Panc1 (cell line): Measurements from ENCODE around the gene EMC6. TPM values are rescaled to one million over a fixed set of nuclear protein-coding genes. Genes with fewer than 3 reads are reported as not detected.

ENCODE experiments used
- ATAC-seq: fragments of 200-7000 bp; cut with Tn5 transposase; 2 replicates; pipeline ENCODE4 v1.9.1; 2020; ENCODE audit warnings: mild to moderate bottlenecking, moderate library complexity
- BruUV-seq: library from RNA; stranded (reverse); fragments of 400-500 nt; replicated peaks from 2 replicates; lab custom pipeline; 2021; lab: Mats Ljungman, UMichigan
- CTCF ChIA-PET: fragments of 300-600 bp; sonication (Branson Sonifier 250); formaldehyde crosslinking; loops from one replicate; lab custom pipeline; 2022; ENCODE audit warnings: antibody characterized with exemption; lab: Charles Lee
- POLR2A ChIA-PET: fragments of 300-600 bp; sonication (Branson Sonifier 250); formaldehyde crosslinking; loops from one replicate; lab custom pipeline; 2022; ENCODE audit warnings: antibody characterized with exemption; lab: Charles Lee
- DNase-seq: peaks from one replicate; pipeline ENCODE4 v3.0.0-alpha.2; 2010; ENCODE audit warnings: low read depth, low spot score
- H3K27ac ChIP-seq: 2 replicates; pipeline ENCODE4 v1.5.1; 2011; ENCODE audit warnings: mild to moderate bottlenecking, low read length, inconsistent platforms
- H3K27me3 ChIP-seq: fragments of 200-500 bp; sonication (Bioruptor generic); 2 replicates; pipeline ENCODE4 v1.6.0; 2014; ENCODE audit warnings: low read length, inconsistent platforms; ENCODE audit not compliant: control insufficient read depth, insufficient read depth
- H3K36me3 ChIP-seq: fragments of 200-500 bp; sonication (Bioruptor generic); 2 replicates; pipeline ENCODE4 v1.5.1; 2014; ENCODE audit warnings: inconsistent platforms, mild to moderate bottlenecking, low read length, moderate library complexity; ENCODE audit not compliant: control insufficient read depth, insufficient read depth
- H3K4me1 ChIP-seq: 2 replicates; pipeline ENCODE4 v1.5.1; 2011; ENCODE audit warnings: inconsistent platforms, mild to moderate bottlenecking, low read length, moderate library complexity; ENCODE audit not compliant: control insufficient read depth, insufficient read depth
- H3K4me3 ChIP-seq, 2 experiments: 2 replicates each; pipeline ENCODE4 v1.5.1; 2011 to 2012; ENCODE audit warnings: low read depth in 2 of 2, low read length in 2 of 2, mild to moderate bottlenecking in 2 of 2, inconsistent platforms in 1 of 2, moderate library complexity in 1 of 2
- H3K9me3 ChIP-seq: fragments of 200-500 bp; sonication (Bioruptor generic); 2 replicates; pipeline ENCODE4 v1.5.1; 2014; ENCODE audit warnings: low read depth, mild to moderate bottlenecking, inconsistent platforms, low read length, moderate library complexity; ENCODE audit not compliant: control insufficient read depth, insufficient read depth
- POLR2AphosphoS5 ChIP-seq: IDR thresholded peaks from 2 replicates; pipeline ENCODE4 v1.6.1; 2012; ENCODE audit warnings: mild to moderate bottlenecking, low read depth, low read length, moderate library complexity
- SIN3A ChIP-seq: IDR thresholded peaks from 2 replicates; pipeline ENCODE4 v1.6.1; 2012; ENCODE audit warnings: low read depth, mild to moderate bottlenecking, low read length, moderate library complexity, borderline replicate concordance; ENCODE audit not compliant: insufficient read depth
- TCF7L2 ChIP-seq: IDR thresholded peaks from 2 replicates; pipeline ENCODE4 v1.6.1; 2011; ENCODE audit warnings: mild to moderate bottlenecking, low read depth, low read length, inconsistent platforms
- in situ Hi-C: cut with HindIII; loops from 2 replicates; pipeline ENCODE4 v1.10.0; 2016; ENCODE audit warnings: low sequenced_read_pairs, low pct_unique_long_range_greater_than_20kb
- intact Hi-C: fragments of 100-400 bp; cut with micrococcal nuclease; formaldehyde crosslinking; loops from one replicate; pipeline ENCODE4 v1.10.0; 2022; ENCODE audit not compliant: unreplicated experiment
- total RNA-seq: library from RNA; stranded (reverse); gene quantifications from one replicate; pipeline ENCODE4 v1.2.1, GENCODE V29; 2021; ENCODE audit not compliant: unreplicated experiment
- TF ChIP-seq, protein P1 (sequence below): fragments of 450-650 bp; IDR thresholded peaks from 2 replicates; pipeline ENCODE4 v1.5.1; 2017; ENCODE audit warnings: mild to moderate bottlenecking
- TF ChIP-seq, protein P2 (sequence below), 2 experiments: IDR thresholded peaks; 2 replicates each; pipeline ENCODE4 v1.6.1; 2011 to 2012; ENCODE audit warnings: low read depth in 2 of 2, control low read depth in 1 of 2, low read length in 1 of 2, mild to moderate bottlenecking in 1 of 2, moderate library complexity in 1 of 2; ENCODE audit not compliant: insufficient read depth in 1 of 2

Gene EMC6
- total RNA-seq, 1 experiment from 2014 or later = 65.9 TPM

DNA sequence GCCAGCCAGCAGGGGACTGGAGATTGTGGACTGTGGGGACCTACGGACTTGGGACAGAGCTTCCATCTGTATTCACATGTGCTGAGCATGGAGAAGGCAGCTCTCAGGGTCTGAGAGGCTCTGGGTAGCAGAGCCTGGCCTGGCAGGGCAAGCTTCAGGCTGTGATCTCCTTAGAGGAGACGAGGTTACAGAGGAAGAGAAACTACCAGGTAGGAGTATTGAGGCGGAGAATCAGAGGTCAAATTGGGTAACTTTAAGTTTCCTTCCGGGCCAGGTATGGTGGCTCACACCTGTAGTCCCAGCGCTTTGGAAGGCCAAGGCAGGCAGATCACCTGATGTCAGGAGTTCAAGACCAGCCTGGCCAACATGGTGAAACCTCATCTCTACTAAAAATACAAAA is 23.3 kb upstream of the EMC6 start:
- ATAC-seq = no peak
- H3K36me3 ChIP-seq = no peaks in the 10 kb centered on the region
- in situ Hi-C loops (no loop called here), intact Hi-C loops (loop anchor here (5.0 kb wide), 1 partner anchor 598 kb away; no protein-coding TSS in a partner anchor)
- H3K27ac ChIP-seq = no peak overlapping the region
- TF ChIP-seq TCF7L2 (no peak), POLR2AphosphoS5 (no peak), SIN3A (no peak)
- TF ChIP-seq, protein P1, sequence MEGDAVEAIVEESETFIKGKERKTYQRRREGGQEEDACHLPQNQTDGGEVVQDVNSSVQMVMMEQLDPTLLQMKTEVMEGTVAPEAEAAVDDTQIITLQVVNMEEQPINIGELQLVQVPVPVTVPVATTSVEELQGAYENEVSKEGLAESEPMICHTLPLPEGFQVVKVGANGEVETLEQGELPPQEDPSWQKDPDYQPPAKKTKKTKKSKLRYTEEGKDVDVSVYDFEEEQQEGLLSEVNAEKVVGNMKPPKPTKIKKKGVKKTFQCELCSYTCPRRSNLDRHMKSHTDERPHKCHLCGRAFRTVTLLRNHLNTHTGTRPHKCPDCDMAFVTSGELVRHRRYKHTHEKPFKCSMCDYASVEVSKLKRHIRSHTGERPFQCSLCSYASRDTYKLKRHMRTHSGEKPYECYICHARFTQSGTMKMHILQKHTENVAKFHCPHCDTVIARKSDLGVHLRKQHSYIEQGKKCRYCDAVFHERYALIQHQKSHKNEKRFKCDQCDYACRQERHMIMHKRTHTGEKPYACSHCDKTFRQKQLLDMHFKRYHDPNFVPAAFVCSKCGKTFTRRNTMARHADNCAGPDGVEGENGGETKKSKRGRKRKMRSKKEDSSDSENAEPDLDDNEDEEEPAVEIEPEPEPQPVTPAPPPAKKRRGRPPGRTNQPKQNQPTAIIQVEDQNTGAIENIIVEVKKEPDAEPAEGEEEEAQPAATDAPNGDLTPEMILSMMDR = no peak
- TF ChIP-seq, protein P2, sequence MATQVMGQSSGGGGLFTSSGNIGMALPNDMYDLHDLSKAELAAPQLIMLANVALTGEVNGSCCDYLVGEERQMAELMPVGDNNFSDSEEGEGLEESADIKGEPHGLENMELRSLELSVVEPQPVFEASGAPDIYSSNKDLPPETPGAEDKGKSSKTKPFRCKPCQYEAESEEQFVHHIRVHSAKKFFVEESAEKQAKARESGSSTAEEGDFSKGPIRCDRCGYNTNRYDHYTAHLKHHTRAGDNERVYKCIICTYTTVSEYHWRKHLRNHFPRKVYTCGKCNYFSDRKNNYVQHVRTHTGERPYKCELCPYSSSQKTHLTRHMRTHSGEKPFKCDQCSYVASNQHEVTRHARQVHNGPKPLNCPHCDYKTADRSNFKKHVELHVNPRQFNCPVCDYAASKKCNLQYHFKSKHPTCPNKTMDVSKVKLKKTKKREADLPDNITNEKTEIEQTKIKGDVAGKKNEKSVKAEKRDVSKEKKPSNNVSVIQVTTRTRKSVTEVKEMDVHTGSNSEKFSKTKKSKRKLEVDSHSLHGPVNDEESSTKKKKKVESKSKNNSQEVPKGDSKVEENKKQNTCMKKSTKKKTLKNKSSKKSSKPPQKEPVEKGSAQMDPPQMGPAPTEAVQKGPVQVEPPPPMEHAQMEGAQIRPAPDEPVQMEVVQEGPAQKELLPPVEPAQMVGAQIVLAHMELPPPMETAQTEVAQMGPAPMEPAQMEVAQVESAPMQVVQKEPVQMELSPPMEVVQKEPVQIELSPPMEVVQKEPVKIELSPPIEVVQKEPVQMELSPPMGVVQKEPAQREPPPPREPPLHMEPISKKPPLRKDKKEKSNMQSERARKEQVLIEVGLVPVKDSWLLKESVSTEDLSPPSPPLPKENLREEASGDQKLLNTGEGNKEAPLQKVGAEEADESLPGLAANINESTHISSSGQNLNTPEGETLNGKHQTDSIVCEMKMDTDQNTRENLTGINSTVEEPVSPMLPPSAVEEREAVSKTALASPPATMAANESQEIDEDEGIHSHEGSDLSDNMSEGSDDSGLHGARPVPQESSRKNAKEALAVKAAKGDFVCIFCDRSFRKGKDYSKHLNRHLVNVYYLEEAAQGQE (IDR thresholded peaks at IDR 0.05; ENCODE audit: insufficient read depth in 1 of 2, low read depth in 2 of 2, low read length in 1 of 2) = no peak
- POLR2A ChIA-PET = no interaction called here
- BruUV-seq = no TSS peak
- no peak for DNase-seq
- no peaks in the 10 kb centered on the region for H3K4me1 ChIP-seq
- H3K9me3 ChIP-seq = no peaks in the 10 kb centered on the region
- no peak overlapping the region for H3K4me3 ChIP-seq
- CTCF ChIA-PET = no interaction called here
- no peaks in the 10 kb centered on the region for H3K27me3 ChIP-seq

DNA sequence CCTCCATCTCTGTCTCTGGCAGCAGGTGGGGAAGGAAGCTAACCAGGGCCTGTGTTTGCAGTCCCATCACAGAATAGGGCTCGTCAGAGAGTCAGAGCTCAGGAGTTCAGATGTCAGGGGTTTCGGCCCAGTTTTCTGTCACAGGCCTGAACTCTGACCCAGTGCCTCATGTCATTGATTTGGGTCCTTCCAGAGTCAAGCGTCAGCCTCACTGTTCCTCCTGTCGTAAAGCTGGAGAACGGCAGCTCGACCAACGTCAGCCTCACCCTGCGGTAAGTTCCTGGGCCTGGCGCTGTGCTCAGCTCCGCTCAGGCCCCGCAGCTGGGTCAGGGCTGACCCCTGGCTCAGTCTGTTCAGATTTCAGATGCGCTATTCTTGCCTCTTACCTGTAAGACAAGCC is 21.4 kb upstream of the EMC6 start:
- H3K27ac ChIP-seq = no peak overlapping the region
- in situ Hi-C loops = no loop called here
- H3K4me3 ChIP-seq = no peak overlapping the region
- no peaks in the 10 kb centered on the region for H3K36me3 ChIP-seq
- no peaks in the 10 kb centered on the region for H3K4me1 ChIP-seq
- POLR2A ChIA-PET = interaction anchor here (0.5 kb wide), 1 partner anchor 937 kb away, joined by 4 read pairs; no protein-coding TSS in a partner anchor
- CTCF ChIA-PET = interaction anchor here (0.7 kb wide), 1 partner anchor 599 kb away, joined by 3 read pairs; no protein-coding TSS in a partner anchor
- TF ChIP-seq, protein P2 (IDR thresholded peaks at IDR 0.05; ENCODE audit: insufficient read depth in 1 of 2, low read depth in 2 of 2, low read length in 1 of 2) = no peak
- ATAC-seq (0 out of 2 replicates have a peak, but pooled peaks have one; percentile 47), DNase-seq (no peak)
- no peaks in the 10 kb centered on the region for H3K9me3 ChIP-seq
- BruUV-seq = no TSS peak
- intact Hi-C loops = loop anchor here (5.0 kb wide), 1 partner anchor 600 kb away; no protein-coding TSS in a partner anchor
- H3K27me3 ChIP-seq = no peaks in the 10 kb centered on the region
